HG02885 (cell line): ENCODE data around the gene ING5.
"Not testable (repeated sequence)": the region's sequence is repeated elsewhere in the genome, so short reads cannot be mapped to it uniquely, and the experiment has no call there.

ENCODE experiments used
- ATAC-seq: cut with Tn5 transposase; IDR thresholded peaks from one replicate; pipeline ENCODE4 v1.9.1; 2021; ENCODE audit warnings: mild to moderate bottlenecking; ENCODE audit not compliant: unreplicated experiment, poor library complexity

The ING5 gene

DNA sequence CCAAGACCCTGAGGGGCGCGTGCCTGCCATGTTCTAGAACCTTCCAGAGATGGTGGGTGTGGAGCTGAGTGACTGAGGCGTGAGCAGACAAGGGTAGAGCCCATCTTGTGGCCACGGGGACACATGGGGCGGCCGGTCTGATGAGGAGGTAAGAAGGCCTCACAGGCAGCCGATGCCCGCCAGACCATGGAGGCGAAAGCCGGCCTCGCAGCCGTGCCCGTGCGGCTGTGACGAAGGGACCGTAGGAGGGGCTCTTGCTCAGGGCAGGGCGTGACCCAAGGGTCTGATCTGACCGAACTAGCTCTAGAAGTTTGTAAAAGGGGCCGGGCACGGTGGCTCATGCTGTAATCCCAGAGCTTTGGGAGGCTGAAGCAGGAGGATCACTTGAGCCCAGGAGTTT is 52.2 kb downstream of the ING5 start:
- ATAC-seq: no peak

DNA sequence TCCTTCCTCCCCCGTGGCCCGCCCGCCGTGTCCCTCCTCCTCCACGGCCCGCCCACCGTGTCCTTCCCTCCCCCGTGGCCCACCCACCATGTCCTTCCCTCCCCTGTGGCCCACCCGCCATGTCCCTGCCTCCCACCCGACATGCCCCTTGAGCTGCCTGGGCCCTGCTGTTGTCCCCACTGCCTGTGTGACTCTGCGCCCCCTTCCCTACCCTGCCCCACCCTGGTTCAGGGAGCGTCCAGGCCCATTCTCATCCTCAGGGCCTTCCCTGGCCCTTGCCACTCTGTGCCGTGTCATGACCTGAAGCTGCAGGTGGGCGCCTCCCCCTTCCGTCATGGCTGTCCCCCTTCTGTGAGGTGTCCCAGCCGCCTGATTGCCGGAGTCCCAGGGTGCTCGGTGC is 53.3 kb downstream of the ING5 start:
- no peak for ATAC-seq

- no peak for ATAC-seq
Measured at GRCh38 chr2:241755777-241756176, 53.9 kb downstream of the ING5 start.

DNA sequence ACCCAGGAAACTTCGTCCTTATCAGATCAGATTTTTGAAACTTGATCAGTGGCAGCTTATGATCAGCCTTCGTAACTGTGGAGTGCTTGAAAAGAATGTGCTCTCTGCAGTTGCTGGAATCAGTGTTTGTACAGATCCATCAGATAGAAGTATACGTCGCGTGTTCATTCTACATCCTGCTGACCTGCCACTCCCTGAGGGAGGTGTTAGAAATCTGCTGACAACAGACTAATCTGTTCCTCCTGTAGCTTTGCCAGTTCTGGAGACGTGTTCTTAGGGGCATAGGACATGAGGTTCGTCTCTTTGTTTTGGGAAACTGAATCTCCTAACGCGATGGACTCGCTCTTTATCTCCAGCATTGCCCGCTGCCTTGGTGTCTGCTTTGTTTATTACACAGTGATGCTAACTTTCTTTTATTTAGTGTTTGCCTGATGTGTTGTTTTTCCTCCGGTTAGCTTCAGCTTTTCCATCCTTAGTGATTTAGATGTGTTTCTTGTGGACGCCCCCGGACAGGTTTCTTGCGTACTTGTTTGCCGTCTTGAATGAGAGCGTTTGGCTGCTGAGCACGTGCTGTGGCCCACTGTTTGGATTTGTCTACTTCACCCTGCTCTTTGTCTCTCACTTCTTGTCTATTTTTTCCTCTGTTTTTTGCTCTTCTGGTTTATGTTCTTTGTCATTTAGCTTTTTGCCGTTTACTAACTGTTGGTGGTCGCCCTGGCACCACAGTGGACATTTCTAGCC is 57.4 kb downstream of the ING5 start:
- ATAC-seq: no peak

- not testable (repeated sequence) for ATAC-seq
Measured at GRCh38 chr2:241759893-241760292, 58.1 kb downstream of the ING5 start.

DNA sequence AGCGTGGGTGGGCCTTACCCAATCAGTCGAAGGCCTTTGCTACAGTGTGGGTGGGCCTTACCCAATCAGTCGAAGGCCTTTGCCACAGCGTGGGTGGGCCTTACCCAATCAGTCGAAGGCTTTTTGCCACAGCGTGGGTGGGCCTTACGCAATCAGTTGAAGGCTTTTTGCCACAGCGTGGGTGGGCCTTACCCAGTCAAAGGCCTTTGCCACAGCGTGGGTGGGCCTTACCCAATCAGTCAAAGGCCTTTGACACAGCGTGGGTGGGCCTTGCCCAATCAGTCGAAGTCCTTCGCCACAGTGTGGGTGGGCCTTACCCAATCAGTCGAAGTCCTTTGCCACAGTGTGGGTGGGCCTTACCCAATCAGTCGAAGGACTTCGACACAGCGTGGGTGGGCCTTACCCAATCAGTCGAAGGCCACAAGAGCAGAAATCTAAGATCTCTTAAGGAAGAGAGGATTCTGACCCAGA is 58.5 kb downstream of the ING5 start:
- ATAC-seq: no peak

DNA sequence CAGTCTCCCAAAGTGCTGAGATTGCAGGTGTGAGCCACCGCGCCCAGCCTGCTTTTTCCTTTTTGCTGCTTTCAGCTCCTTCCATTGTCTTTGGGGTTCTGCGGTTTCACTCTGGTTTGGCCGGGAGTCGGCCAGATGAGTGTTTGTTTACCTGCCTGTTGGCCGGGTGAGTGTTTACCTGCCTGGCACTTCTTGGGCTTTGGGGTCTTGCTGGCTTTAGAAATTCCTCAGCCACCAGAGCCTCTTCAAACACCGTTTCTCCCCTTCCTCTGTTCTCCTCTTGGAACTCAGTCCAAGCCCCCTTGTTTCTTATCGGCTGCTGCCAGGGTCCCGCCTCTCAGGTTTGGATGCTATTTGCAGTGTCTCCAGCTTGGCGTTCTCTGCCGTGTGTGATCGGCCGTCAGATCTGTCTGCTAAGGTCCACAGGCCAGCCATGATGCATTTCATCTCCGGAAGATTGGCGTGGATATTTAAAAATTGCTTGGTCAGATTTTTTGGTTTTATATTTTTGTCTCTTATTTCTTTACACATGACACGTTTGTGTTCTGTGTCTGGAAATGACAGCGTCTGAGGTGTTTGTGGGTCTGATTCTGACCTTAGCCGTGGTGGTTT is 60.6 kb downstream of the ING5 start:
- no peak for ATAC-seq

GRCh38 chr2:241762933-241763369 is 61.1 kb downstream of the ING5 start:
- ATAC-seq: no peak

GRCh38 chr2:241763551-241764274 is 61.9 kb downstream of the ING5 start:
- ATAC-seq: no peak

DNA sequence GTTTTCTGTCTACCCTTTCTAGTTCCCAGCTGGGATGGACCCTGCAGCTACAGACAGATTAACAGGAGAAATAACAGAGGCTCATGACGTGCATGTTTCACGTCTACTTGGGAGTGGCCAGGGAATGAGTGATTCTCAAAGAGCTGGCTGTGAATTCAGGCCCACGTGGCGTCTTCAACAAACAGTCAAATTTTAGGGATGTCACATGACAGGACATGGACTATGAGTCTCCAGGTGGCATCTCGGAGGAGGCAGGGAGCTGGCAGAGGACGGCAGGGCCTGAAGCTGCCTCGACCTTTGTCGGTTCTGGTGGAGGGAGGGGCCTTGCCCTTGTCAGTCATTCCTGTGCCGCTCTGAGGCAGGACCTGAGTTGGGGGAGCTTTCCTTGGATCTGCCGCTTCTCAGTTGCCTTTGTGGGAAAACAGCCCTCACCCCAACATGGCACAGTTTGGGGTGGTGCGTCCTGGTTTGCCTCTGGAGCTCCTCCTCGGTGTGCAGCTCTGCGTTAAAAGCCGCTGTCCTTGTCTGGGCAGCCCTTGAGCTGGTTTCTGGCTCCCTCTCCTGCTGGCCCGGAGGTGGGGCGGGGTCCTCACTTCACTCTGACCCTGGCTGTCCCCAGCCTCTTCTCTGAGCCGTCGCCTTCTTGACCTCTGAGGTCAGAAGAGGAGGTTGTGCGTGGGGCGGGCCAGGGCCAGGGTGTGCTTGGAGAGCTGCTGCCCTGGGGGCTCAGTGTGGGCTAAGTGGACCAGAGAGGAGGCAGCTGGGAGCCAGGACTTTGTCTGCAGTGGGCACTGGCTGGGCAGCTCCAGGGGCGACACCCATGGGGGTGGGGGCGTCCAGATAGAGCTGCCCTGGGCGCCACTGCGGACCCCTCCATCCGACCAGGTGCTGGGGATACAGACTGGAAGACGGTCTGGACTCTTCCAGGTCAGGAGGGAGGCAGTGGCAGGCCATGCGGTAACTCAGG is 62.7 kb downstream of the ING5 start:
- ATAC-seq: no peak

DNA sequence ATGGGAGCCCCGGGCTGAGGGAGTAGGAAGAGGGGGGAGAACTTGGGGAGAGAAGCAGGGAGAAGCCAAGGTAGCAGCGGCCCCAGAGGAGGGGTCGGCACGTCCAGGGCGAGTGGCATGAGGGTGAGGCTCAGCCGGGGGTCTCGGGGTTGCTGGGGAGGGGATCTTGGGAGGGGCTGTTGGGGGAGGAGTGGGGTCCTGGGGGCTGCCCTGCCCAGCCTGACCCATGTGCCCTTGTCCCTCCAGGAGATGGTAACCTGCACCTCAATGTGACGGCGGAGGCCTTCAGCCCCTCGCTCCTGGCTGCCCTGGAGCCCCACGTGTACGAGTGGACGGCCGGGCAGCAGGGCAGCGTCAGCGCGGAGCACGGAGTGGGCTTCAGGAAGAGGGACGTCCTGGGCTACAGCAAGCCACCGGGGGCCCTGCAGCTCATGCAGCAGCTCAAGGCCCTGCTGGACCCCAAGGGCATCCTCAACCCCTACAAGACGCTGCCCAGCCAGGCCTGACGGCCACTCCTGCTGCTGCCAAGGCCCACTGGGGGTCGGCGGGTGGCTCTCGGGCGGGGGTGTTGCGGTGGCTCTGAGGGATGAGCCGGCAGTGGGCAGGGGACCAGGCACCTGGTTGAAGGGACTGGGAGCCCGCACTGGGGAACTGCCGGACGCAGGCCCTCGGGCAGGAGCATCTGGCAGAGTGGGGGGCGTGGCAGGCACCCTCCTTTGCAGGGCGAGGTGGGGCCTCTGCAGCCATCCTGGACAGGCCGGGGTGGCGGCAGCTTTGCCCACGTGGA is 65.8 kb downstream of the ING5 start:
- no peak for ATAC-seq

DNA sequence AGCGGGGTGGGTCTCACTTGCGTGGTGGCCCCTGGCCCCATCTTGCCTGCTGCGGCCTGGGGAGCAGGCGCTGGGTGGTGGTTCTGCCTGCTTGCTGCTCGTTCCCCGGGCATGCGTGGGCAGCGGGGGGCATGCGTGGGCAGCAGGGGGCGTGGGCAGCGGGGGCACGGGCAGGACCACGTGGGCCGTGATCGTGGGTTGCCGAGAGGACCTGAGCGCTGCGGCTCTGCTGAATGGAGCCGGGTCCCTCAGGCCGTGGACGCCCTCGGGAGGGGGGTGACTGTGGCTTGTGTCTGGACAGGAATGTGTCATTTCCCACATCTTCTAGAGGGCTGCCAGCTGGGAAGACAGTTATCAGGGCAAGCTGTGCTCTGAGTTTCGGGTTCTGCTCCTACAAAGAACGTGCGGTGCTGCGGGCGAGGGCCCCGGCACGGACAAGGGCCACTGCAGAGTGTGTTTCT is 66.4 kb downstream of the ING5 start:
- ATAC-seq: no peak

DNA sequence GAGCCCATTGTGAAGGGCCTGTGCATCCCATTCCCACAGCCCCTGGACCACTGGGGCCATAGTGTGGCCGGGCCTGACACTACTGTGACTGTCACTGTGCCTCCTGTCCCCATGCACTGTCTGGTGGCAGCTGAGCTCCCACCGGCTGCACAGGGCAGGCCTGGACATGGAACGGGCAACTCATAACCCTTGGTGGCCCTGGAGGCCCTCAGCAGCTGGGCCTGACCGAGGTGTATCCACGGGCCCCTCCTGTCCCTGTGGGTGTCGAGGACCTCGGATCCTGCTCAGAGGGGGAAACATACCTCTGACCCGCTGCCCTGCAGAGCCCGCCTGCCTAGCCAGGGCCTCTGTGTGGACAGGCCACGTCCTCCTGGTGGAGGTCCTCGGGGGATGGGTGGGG is 67.0 kb downstream of the ING5 start:
- ATAC-seq: no peak

DNA sequence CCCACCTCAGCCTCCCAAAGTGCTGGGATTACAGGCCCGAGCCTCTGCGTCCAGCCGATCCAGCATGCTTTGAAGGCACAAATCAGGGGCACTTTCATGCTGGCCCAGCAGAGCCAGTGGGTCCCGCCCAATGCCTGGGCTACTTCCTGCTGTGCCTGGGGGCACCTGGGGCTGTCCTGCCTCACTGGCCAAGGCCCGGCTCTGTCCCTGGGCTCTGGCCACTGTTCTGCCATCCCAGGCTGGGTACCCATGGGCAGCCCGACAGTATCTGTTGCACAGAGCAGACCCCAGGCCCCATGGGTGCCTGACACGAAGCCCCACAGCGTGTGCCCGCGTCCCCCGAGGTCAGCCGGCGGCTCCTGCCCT is 68.0 kb downstream of the ING5 start:
- no peak for ATAC-seq

GRCh38 chr2:241770185-241770935 is 68.5 kb downstream of the ING5 start:
- no peak for ATAC-seq

DNA sequence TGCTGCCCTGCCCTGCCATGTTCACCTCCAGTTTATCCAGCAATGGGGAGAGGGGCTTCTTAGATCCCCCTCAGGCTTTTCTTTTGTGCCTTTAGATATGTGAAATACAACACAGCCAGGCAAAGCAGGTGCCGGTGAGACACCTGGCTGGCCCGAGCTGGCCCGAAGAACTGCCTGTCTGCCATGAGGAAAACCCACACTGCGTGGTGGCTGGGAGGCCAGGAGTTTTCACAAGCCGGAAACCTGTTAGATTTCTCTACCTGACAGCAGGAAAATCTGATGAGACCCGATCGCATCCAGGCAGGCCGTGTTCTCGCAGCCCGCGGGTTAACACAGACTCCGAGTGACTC is 69.1 kb downstream of the ING5 start:
- no peak for ATAC-seq

DNA sequence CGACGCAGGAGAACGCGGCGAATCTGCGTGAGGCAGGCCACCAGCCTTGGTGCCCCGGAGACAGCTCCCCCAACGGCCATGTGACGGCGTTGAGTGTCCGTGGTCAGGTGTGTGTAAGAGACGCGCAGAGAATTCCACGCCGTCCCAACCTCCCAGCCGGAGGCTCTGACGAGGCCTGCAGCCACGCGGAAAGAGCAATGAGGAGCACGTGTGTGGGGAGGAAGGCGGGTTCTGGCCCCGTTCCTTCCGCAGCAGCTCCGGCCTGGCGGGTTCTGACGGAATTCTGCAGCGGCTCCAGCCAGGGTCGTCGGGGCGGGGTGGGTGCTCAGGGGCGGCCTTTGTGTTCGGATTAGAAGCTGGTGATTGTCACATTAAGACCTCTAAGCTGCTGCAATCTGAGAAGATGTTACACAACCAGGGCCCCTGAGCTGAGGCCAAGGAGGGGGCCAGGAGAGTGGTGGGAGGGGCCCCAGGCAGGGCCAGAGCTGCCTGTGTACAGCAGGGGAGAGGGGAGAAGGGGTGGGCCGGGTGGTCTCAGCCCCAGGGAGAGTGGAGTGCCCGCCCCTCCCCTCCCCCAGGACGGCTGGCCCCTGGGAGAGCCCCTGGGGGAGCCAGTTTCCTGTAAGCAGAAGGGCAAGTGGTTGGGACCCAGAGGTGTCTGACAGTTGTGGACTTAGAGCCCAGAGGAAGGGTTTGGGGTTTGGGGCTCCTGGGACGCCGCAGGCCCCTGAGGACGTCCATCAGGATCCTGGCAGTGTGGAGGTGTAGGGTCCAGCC is 69.6 kb downstream of the ING5 start:
- no peak for ATAC-seq

DNA sequence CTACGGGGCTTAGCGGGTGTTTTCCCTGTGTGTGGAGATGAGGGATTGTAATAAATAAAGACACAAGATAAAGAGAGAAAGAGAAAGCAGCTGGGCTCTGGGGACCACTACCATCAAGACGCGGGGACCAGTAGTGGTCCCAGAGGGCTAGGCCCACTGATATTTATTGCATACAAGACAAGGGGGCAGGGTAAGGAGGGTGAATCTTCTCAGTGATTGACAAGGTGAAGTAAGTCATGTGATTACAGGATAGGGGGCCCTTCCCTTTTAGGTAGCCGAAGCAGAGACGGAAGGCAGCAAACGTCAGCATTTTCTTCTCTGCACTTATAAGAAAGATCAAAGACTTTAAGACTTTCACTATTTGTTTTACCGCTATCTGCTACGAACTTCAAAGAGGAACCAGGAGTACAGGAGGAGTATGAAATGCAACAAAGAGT is 70.2 kb downstream of the ING5 start:
- no peak for ATAC-seq
